GM19455 (cell line): ENCODE results near the gene TBC1D22B.

Source experiments
- ATAC-seq: cut with Tn5 transposase; IDR thresholded peaks from one replicate; pipeline ENCODE4 v1.9.1; 2021; ENCODE audit not compliant: unreplicated experiment

The TBC1D22B gene

DNA sequence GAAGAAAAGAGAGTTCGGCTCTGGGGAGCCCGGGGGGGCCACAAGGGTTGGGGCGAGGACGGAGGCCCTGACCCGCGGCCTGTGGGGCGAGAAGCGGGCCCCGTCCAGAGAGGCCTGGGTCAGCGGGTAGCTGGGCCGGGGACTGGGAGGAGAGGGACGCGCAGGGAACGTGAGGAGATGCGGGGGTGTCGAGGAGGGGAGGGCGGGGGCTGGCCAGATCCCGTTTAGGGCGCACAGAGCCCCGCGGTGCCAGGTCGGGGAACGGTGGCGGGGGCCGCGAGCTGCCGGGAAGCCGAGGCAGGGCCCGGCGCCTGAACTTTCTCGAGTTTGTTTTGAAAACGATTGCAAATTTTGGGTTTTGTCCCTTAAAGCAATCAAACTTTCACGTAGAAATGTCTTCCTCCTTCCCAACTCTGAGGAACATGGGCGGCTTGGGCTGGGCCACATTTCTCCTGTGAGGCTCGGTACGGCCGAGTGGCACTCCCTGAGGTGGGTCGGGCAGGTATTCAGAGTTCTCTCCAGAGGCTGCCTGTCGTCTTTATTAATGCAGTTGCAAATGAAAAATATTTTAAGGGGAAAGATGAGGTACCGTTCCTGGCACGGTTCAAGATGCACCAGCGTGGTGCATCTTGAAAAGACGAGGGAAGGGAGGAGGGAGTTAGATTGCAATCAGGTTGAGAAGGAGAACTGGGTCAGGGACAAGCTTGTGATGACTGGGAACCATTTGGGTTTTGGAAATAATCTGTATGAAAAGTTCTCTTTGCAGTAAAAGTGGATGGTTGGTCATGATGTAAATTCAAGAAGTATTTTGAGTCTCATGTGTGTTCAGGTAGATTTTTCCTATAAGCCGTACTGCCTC is 97.2 kb downstream of the TBC1D22B start:
- ATAC-seq: no peak

DNA sequence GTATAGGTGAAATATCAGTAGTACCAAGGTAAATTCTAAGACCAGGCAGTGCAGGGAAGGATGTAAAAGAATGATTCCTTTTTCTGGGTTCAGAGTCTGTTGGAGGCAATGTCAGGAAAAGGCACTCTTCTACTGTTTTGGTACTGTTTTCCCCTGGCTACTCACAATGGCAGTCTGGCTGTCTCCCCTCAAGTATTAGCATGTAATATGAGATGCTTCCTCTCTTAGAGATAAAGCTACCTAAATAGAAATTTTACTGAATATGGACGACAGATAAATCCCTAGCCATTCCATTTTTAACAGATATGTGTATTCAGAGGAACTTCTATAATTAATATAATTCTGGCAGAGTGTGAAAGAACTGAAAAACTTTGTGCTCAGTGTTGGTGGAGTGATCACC is 99.7 kb downstream of the TBC1D22B start:
- ATAC-seq: no peak

DNA sequence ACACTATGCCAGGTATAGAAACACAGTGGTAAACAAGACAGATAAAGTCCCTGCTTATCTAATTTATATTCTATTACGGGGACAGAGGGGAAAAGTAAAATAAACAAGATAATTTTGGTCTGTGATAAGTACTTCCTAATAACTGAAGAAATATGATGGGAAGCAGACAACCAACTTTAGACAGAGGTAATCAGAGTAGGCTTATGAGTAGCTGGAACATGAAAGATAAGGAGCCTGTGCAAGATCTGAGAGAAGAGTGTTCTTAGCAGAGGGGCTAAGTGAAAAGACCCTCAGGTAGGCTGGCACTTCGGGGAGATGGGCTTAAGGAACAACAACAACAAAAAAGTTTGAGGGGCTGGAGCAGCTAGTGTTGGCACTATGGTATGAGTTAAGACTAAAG is 100.3 kb downstream of the TBC1D22B start:
- no peak for ATAC-seq

DNA sequence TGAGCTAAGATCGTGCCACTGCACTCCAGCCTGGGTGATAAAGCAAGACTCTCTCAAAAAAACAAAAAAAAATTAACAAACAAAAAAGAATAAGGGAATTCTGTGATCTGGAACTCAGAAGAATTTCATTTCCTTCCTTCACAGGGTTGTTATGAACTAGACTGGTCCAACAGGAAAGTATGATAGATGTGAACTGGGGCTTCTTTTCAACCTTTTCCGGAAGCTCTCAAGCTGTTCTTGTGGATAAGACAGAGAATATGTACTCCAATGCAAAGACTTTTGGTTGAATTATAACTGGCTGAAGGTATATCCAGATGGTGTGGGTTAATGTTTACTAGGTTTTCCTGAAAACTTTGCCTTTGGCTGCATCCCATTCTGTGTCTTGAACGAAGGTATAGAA is 101.5 kb downstream of the TBC1D22B start:
- ATAC-seq: no peak

DNA sequence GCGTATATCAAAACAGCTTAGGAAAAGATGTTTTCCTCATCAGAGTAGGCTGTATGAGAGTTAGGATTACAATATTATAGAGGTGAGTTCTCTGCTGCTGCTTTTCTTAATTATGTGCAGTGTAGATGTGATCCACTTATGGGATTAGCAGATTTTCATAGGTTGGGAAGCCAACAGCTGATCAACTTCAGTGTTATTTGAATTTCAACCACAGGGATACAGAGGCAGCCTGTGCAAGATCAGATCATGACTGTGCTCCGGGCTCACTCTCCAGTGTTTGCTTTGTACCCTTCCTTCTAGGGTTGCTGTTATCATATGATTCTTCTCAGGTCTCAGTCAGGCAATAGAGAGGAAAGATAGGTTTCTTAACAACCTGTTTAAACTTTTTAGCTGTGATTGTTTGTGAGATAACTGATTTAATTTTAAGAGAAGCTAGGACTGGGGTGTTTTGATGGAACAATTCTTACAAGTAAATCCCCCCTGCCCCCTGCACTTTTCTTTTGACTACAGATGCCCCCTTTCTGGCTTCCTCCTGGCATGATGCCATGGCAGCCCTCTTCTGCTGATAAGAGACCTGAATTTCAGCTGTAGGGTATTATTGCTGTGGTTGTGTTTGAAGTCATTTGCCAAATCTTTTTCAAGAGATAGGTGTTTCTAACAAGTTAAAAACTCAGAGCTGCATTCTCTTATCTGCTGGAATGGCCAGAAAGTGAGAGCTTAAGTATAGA is 104.7 kb downstream of the TBC1D22B start:
- no peak for ATAC-seq

DNA sequence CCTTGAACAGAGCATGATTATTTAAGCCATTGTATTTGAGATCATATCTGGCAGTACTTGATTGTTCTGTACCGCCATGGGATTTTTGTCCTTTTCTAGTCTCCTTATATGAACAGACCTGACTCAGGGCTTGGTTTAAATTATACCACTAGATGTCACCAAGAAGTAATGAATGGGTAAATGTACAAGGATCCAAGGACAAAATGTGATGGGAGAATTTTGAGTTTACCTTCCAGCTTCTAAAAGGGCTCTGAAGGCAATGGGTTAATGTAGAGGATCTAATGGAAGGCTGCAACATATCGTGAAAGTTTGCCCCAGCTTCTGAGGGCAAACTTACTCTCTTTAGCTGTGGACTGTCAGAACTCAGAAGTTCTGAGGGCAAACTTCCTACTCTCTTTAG is 108.2 kb downstream of the TBC1D22B start:
- ATAC-seq: no peak

DNA sequence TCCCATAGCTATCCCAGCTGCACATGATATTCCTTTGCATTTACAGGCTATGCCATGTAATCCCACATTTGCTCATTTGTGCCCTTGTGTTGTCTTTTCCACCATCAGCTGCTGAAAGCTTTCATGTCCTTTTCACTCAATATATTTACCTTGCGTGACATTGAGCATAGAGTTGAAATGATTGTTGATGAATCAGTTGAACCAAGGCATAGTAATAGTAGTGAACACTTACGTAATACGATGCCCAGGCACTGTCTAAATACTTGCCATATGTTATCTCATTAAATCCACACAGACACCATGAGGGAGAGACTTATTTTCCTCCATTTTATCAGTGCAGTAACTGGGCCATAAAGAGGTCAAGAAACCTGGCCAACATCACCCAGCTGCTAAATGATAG is 109.3 kb downstream of the TBC1D22B start:
- ATAC-seq: no peak

DNA sequence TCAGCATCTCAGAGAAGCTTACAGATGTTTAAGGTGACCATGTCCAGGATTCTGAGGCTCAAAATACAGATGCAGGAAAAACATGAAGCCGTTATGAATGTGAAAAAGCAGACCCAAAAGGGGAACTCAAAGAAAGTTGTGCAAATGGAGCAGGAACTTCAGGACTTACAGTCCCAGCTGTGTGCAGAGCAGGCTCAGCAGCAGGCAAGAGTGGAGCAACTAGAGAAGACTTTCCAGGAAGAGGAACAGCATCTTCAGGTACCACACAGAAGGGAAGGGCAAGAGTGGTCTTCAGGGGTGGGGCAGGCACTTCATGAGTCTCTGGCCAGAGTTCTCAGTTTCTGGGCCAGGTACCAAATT is 111.4 kb downstream of the TBC1D22B start:
- no peak for ATAC-seq

DNA sequence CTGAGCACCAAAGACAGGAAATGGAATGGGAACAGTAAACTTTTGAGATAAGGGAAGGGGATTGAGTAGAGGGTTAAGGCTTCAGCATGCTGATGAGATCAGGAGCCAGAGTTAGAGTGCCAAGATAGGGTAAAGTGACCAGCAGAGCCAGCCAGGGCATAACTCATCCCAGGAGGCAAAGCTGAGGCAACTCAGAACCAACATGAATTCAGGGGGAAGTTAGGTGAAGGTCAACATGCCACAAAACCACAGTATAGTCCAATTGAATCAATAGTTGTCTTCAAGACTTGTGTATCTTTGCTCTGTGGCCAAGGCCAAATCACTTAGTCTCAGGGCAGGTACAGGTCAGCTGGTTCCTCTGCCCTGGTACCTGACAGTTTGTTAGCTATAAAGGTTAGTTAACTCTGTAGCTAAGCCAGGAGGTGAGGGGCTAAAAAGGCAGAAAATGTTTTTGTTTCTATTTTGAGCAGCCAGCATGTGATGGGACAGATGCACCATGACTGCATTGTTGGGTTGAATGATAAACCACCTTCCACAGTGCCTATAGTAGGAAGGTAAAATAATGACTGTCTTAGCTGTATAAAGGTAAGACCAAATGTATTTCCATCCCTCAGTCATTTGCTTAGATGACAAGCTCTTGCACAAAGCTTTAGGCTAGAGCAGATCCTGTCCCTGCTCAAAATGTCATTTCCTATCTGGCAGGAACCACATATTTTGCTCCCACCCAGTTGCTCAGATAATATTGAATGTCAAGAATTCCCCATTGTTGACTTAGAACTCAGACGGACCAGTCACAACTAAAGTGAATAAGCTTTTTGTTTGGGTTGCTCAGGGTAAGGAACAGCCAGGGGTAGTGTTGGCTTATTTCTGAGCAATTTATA is 112.0 kb downstream of the TBC1D22B start:
- ATAC-seq: no peak

DNA sequence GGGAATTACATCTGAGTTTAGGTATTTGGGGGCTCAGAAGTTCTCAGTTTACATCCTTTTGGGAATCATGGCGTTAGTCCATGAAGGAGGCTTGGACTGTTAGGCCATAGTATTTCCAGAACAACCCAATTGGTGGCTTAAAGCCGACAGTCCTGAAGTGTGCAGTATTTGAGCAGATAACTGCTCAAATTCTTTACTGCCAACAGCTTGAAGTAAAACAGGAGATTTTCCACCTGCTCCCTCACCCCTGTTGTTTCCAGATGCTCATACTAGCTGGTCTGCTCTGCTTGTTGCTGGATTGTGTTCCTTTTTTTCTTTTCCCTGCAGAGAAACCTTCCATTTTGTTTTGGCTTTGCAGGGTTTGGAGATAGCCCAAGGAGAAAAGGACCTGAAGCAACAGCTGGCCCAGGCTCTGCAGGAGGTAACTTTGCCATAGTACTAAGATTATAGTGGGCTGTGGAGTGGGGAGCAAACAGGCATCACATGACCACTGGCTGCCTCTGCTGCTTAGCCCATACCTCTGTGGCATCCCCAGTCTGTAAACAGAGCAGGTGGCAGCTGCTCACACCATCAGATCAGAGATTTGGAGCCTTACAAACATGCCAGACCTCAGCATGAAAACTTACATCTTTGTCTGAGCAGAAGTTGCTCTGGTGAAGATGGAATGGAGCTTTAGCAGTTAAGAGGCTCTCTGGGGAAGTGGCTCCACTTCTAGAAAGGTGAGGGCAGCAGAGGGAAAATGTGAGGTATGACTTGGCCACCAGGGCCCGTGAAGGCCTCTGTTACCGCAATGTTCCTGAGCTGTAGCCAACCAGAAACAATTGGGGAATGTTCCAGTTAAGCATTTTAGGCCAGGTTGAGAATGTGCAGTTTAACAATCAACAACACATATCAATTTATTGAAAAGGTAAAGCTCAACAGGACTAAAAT is 113.8 kb downstream of the TBC1D22B start:
- no peak for ATAC-seq

DNA sequence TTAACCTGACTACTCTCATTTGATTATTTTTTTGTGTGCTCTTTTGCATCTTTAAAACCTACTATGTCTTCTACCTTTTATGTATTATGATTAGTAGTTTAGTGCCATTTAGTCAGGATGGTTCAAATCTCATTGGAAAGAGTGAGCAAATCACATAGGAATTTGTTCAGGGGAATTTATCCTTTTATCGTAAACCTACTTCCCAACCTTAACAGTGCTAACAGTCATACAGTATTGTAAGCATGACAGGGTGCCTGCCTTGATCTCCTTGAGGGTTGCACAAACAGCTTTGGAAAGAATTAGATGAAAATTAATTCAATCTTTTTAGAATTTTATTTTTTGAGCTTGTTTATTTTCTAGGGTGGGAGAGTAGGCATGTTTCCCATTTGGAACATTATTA is 114.5 kb downstream of the TBC1D22B start:
- ATAC-seq: no peak

DNA sequence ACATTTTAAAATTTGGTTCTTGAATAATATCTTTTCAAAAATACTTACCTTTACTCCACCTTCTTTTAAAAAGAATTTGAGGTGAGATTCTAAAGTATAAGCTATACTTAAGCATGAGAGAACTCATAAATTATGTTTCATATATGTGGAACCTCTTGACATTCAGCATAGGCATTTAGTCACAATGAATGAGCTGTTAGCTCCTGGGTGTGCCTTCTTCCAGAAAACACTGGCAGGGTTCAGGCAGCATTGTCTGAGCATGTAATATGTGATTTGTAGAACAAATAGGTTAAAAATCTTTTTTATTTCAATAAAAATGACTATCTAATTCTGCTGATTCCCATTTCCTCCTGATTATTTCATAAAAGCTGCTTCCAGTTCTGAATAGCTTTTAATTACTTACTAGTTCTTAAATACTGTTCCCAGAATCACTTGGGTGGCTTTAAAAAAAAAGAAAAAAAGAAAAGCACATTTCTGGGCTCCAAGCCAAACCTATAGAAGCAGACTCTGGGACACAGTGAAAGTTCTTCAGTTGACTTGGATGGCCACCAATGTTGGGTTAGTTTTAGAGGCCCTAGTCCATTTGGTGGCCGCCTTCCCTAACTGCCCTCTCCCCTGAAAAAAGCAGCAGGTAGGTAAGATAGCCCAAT is 116.4 kb downstream of the TBC1D22B start:
- ATAC-seq: no peak

DNA sequence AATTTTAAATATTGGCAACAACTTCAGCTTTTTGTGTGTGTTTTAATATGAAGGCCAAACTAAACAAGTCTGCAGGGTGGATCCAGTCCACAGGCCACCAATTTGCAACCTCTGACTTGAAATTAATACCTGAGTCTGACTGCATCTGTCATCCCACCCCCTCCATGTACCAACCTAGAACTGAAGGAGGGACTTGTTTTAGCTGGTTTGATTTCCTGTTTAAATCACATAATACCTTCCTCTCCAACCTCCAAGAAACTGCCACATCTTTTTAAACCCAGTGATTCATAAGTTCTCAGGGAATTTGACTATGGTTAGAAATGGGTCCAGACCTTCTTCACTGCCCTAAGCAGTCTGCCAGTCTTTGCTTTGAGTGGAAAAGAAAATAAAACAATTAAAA is 117.8 kb downstream of the TBC1D22B start:
- no peak for ATAC-seq

DNA sequence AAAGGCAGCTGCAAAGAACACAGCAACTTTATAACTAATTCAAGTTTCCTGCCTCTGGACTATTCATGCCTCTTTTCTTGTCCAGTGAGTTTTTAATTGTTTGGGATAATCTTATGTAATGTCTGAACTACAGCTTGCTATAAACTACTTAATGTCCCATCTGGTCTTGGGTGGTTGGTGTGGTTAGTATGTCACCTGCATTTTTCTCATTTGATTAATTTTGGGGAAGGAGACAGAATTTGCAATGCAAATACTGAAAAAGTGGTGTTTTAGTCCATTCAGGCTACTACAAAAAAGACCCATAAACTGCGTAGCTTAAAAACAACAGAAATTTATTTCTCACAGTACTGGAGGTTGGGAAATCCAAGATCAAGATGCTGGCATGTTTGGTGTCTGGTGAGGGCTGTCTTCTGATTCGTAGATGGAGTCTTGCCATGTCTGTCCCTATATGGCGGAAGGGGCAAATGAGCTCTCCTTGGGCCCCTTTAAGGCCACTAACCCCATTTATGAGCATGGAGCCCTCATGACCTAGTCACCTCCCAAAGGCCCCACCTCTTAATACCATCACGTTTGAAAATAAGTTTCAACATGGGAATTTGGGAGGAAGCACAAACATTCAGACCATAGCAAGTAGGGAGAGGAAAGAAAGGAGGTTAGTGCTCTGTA is 118.6 kb downstream of the TBC1D22B start:
- no peak for ATAC-seq

DNA sequence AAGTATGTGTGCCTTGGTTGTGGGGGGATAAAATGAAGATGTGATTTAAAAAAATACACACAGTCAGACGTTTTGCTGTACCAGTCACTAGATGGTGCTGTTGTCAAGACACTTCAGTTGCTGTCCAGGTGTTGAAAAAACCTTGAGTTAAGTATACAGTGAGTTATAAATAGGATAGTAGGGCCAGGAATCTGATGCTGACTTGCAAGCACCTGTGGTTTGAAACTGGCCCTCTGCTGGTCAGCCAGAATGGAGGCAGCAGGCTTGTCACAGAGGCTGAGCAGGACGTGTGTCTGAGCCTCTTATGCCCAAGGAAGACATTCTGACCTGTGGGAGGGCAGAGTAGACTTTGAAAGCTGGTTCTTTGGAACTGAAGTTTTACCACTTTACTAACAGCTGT is 124.0 kb downstream of the TBC1D22B start:
- ATAC-seq: no peak
